Measurements from ENCODE around the gene DBP. TPM values are rescaled to one million over a fixed set of nuclear protein-coding genes. Genes with fewer than 3 reads are reported as not detected.

Gene DBP
- polyA plus RNA-seq, 2 of the 4 experiments (the other 2 are of a cell fraction), result 2.5 to 3.8 TPM

DNA sequence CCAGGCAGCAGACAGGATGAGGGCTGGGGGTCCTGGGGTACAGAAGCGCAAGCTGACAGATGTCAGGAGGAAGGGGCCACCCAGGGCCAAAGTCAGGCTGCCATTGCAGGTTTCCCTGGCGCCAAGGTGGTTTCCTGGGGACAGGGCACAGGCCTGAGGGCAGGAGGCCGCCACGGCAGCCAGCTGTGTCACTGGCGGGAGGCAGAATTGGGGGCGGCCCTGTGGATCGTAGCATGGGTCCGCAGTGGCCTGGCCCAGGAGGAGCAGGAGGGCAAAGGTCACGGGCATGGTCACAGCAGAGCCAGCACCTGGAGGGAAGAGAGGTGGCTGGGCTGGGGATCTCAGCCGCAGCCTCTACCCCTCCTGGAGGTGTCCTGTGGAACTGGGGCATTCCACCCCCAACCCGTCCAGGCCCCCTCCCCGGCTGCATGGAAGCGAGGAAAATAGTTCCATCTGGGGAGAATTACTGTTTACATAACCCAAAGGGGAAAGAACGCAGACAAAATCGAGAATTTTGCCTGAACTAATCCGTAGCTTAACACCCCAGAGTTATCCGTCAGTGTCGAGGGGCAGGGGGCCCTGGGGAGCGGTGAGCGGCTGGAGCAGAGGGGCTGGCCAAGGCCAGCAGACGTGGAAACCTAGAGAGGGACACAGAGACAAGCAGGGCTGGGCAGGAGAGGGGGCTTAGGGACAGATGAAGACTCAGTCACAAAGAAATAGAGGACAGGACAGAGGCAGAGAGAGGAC lies 33.7 kb upstream of the DBP start:
- TF ChIP-seq PHF8 (IDR thresholded peaks at IDR 0.05; ENCODE audit: borderline replicate concordance, low read depth), result no peak
- no peak for TF ChIP-seq CEBPB (IDR thresholded peaks at IDR 0.05)
- TF ChIP-seq NPAS2 (CRISPR knock-in tag; IDR thresholded peaks at IDR 0.05; ENCODE audit: borderline replicate concordance), result no peak
- no peak for TF ChIP-seq SREBF2 (IDR thresholded peaks at IDR 0.05)
- TF ChIP-seq, protein P1, sequence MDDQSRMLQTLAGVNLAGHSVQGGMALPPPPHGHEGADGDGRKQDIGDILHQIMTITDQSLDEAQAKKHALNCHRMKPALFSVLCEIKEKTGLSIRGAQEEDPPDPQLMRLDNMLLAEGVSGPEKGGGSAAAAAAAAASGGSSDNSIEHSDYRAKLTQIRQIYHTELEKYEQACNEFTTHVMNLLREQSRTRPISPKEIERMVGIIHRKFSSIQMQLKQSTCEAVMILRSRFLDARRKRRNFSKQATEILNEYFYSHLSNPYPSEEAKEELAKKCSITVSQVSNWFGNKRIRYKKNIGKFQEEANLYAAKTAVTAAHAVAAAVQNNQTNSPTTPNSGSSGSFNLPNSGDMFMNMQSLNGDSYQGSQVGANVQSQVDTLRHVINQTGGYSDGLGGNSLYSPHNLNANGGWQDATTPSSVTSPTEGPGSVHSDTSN (IDR thresholded peaks at IDR 0.05), result no peak
- no peak for TF ChIP-seq TFCP2L1 (CRISPR knock-in tag; IDR thresholded peaks at IDR 0.05)
- TF ChIP-seq EP300 (IDR thresholded peaks at IDR 0.05), result no peak
- no peak for TF ChIP-seq ZFP36 (IDR thresholded peaks at IDR 0.05; ENCODE audit: borderline replicate concordance, partially characterized antibody)
- TF ChIP-seq JUN (IDR thresholded peaks at IDR 0.05), result no peak
- no peak for ATAC-seq
- no peak for DNase-seq (ENCODE audit: low read depth in 1 of 2, low spot score in 1 of 2)
- Histone ChIP-seq H3K4me2 (no peak overlapping the region), H3K4me1 (peaks cover 5% of the 10 kb centered on the region; the same call in 1 of the 3 replicates), H3K27ac (no peak overlapping the region), H3K4me3 (no peak overlapping the region), H3K9me3 (no peaks in the 10 kb centered on the region)
- CTCF ChIA-PET, result interaction anchor here (0.6 to 1.9 kb wide), 5 partner anchors 25 to 381 kb away, joined by 3 to 7 read pairs (median 6); partner anchors contain the start of gene CA11
- FAIRE-seq, result no peak
- POLR2A ChIA-PET, result no interaction called here
- WGBS (ENCODE audit: missing lambda C conversion rate), result 82% methylated on average over 20 of the region's 21 CpGs

GRCh38 chr19:48669903-48670668 lies 32.9 kb upstream of the DBP start:
- CTCF ChIA-PET, result interaction anchor here (1.5 kb wide), 1 partner anchor 26 kb away, joined by 4 read pairs; no protein-coding TSS in a partner anchor
- H3K4me3 ChIP-seq, result no peak overlapping the region
- FAIRE-seq (no peak), DNase-seq (ENCODE audit: low read depth in 1 of 2, low spot score in 1 of 2) (no peak), ATAC-seq (no peak)
- no peak overlapping the region for H3K4me2 ChIP-seq
- H3K27ac ChIP-seq, result no peak overlapping the region
- 88% methylated on average over 26 of the region's 26 CpGs for WGBS (ENCODE audit: missing lambda C conversion rate)
- POLR2A ChIA-PET, result no interaction called here
- H3K9me3 ChIP-seq, result no peaks in the 10 kb centered on the region
- TF ChIP-seq EP300 (IDR thresholded peaks at IDR 0.05), result no peak
- no peak for TF ChIP-seq ZSCAN20 (CRISPR knock-in tag; IDR thresholded peaks at IDR 0.05)
- TF ChIP-seq, protein P1 (IDR thresholded peaks at IDR 0.05), result no peak
- TF ChIP-seq FOSB (CRISPR knock-in tag; IDR thresholded peaks at IDR 0.05), result no peak
- no peak for TF ChIP-seq MAZ (IDR thresholded peaks at IDR 0.05; ENCODE audit: borderline replicate concordance, low read depth, low read length)
- no peak for TF ChIP-seq FOSL2 (IDR thresholded peaks at IDR 0.05)
- no peak for TF ChIP-seq FOSL2 (CRISPR knock-in tag; IDR thresholded peaks at IDR 0.05)
- no peak for TF ChIP-seq CHD4 (IDR thresholded peaks at IDR 0.05; ENCODE audit: borderline replicate concordance)
- no peak for TF ChIP-seq ZFP36 (IDR thresholded peaks at IDR 0.05; ENCODE audit: borderline replicate concordance, partially characterized antibody)
- TF ChIP-seq CHD2 (IDR thresholded peaks at IDR 0.05; ENCODE audit: low read length, partially characterized antibody), result no peak
- no peak for TF ChIP-seq FOXS1 (CRISPR knock-in tag; IDR thresholded peaks at IDR 0.05)
- no peak for TF ChIP-seq TFCP2L1 (CRISPR knock-in tag; IDR thresholded peaks at IDR 0.05)
- TF ChIP-seq POLR2AphosphoS2 (conservative IDR thresholded peaks at IDR 0.05; ENCODE audit: low read length), result no peak
- TF ChIP-seq HDAC2 (IDR thresholded peaks at IDR 0.05), result no peak
- no peak for TF ChIP-seq GATA3 (IDR thresholded peaks at IDR 0.05; ENCODE audit: borderline replicate concordance)
- no peak for TF ChIP-seq PHF8 (IDR thresholded peaks at IDR 0.05; ENCODE audit: borderline replicate concordance, low read depth)
- TF ChIP-seq RCOR1 (IDR thresholded peaks at IDR 0.05; ENCODE audit: low read depth, low read length), result no peak
- no peak for TF ChIP-seq EHF (CRISPR knock-in tag; IDR thresholded peaks at IDR 0.05)
- no peak for TF ChIP-seq RARB (CRISPR knock-in tag; IDR thresholded peaks at IDR 0.05)
- TF ChIP-seq HOXA7 (CRISPR knock-in tag; IDR thresholded peaks at IDR 0.05), result no peak
- H3K4me1 ChIP-seq, result peaks cover 3% of the 10 kb centered on the region; the same call in 1 of the 3 replicates

Data from A549 (cell line).